ENCODE measurements around the gene NPY4R2.
"Not testable (repeated sequence)": the region's sequence is repeated elsewhere in the genome, so short reads cannot be mapped to it uniquely, and the experiment has no call there.

- not testable (repeated sequence) for TF ChIP-seq CTCF, POLR2A (IDR thresholded peaks at IDR 0.05)
Observed at GRCh38 chr10:47933462-47933861, 15.0 kb downstream of the NPY4R2 start.

Measured in sigmoid colon (tissue), 3 donors.